ENCODE data around the gene PRKAG1. TPM values are rescaled to one million over a fixed set of nuclear protein-coding genes. Genes with fewer than 3 reads are reported as not detected.

PRKAG1 gene
- total and polyA plus RNA-seq, 10 of the 15 experiments (the other 5 are each of a cell fraction or from before 2014, with no cell fraction given), result 44.5 to 91.6 (median 60.9) TPM

GRCh38 chr12:48979602-48980388 lies 38.8 kb downstream of the PRKAG1 start:
- POLR2A ChIA-PET, result interaction anchor here (1.5 kb wide), 1 partner anchor 22 kb away, joined by 5 read pairs; the partner anchor contains the start of gene ARF3
- intact Hi-C loops (cut with micrococcal nuclease; ENCODE audit: unreplicated experiment) (loop anchor here (1.0 to 2.0 kb wide), 2 partner anchors 55 to 126 kb away; partner anchors contain the start of gene FKBP11), in situ Hi-C loops (cut with MboI) (no loop called here)

More at GRCh38 chr12:48979602-48980388, 38.8 kb downstream of the PRKAG1 start:
- Histone ChIP-seq H3K9me3 (replicated peaks; ENCODE audit: control insufficient read depth, insufficient read depth, low read length) (no peaks in the 10 kb centered on the region), H3K27me3 (replicated peaks in 1 of 2; ENCODE audit: control insufficient read depth in 2 of 2, insufficient read depth in 2 of 2, low read length in 1 of 2) (peaks cover 26 to 39% of the 10 kb centered on the region in 2 experiments), H3K4me3 (peak overlapping the region; percentile 61; the same call in 1 of the 2 replicates), H3K4me2 (ENCODE audit: control insufficient read depth, insufficient read depth) (peak overlapping the region; percentile 36), H3K4me1 (ENCODE audit: control insufficient read depth, insufficient read depth, low read length) (peaks cover 34% of the 10 kb centered on the region), H3K27ac (ENCODE audit: control insufficient read depth, insufficient read depth) (no peak overlapping the region), H3K79me2 (ENCODE audit: control insufficient read depth, insufficient read depth, low read length) (no peaks in the 10 kb centered on the region), H2AFZ (ENCODE audit: control insufficient read depth, low read depth, low read length) (peak overlapping the region; percentile 30), H3K9ac (ENCODE audit: control insufficient read depth, insufficient read depth, low read length) (no peak overlapping the region), H3K36me3 (ENCODE audit: control insufficient read depth in 2 of 2, insufficient read depth in 2 of 2, low read length in 1 of 2) (no peaks in the 10 kb centered on the region), H4K20me1 (ENCODE audit: control insufficient read depth, insufficient read depth) (no peaks in the 10 kb centered on the region; the same call in 1 of the 2 replicates)
- ATAC-seq, result peak; percentile 9
- peak; percentile 65 for TF ChIP-seq SPI1 (IDR thresholded peaks at IDR 0.05; ENCODE audit: borderline replicate concordance, insufficient read depth, low read depth, low read length)
- TF ChIP-seq EZH2 (IDR thresholded peaks at IDR 0.05; ENCODE audit: borderline replicate concordance, control insufficient read depth, low read depth, low read length), result 0 out of 2 replicates have a peak, but pooled peaks have one; percentile 25
- no peak for TF ChIP-seq CHD2 (IDR thresholded peaks at IDR 0.05; ENCODE audit: borderline replicate concordance, low read depth, low read length)
- 0 out of 2 replicates have a peak, but pooled peaks have one; percentile 13 for TF ChIP-seq DPF2 (IDR thresholded peaks at IDR 0.05)
- ChIA-PET CTCF (interaction anchor here (1.0 to 9.5 kb wide), 14 partner anchors 9 to 126 kb away, joined by 3 to 106 read pairs (median 5); partner anchors contain the start of genes ARF3, FKBP11 and RND1), RAD21 (ENCODE audit: unreplicated experiment) (interaction anchor here (0.7 to 3.4 kb wide), 7 partner anchors 9 to 127 kb away, joined by 3 to 22 read pairs (median 6); partner anchors contain the start of genes ARF3, DDX23 and FKBP11), SMC1A (ENCODE audit: uncharacterized antibody, unreplicated experiment) (interaction anchor here (1.0 to 2.5 kb wide), 5 partner anchors 8 to 127 kb away, joined by 3 to 13 read pairs (median 4); partner anchors contain the start of genes DDX23 and FKBP11)
- no peak for FAIRE-seq
- DNase-seq (ENCODE audit: low read depth, low spot score), result no peak
- WGBS (ENCODE audit: insufficient coverage, insufficient replicate concordance, low lambda C conversion rate, missing lambda C conversion rate), result 2% methylated on average over 53 of the region's 55 CpGs
- no TSS peak for BruUV-seq (replicated peaks)

All from GM12878 (cell line).